ENCODE data around the gene CFL1. TPM values are rescaled to one million over a fixed set of nuclear protein-coding genes. Genes with fewer than 3 reads are reported as not detected.
A peak's percentile ranks its signal among the peaks of the same experiment; 100 is the strongest.

CFL1 gene
- total and polyA plus RNA-seq, 2 of the 8 experiments (the other 6 are each of a cell fraction or from before 2014, with no cell fraction given), result 1,252 to 1,365 TPM

GRCh38 chr11:65900125-65900898 is 42.3 kb upstream of the CFL1 start, which contains the start of gene FOSL1 (continued):
- TF ChIP-seq, protein P1, sequence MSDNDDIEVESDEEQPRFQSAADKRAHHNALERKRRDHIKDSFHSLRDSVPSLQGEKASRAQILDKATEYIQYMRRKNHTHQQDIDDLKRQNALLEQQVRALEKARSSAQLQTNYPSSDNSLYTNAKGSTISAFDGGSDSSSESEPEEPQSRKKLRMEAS (IDR thresholded peaks at IDR 0.05), result peak; percentile 92
- TF ChIP-seq JUN (IDR thresholded peaks at IDR 0.05; ENCODE audit: low read depth, low read length), result no peak
- no peak for TF ChIP-seq ATF2 (IDR thresholded peaks at IDR 0.05; ENCODE audit: low read length)
- no peak for TF ChIP-seq TAF7 (optimal IDR thresholded peaks at IDR 0.05; ENCODE audit: borderline replicate concordance, low read depth, low read length)
- peak; percentile 59; the same call in 1 of the 2 replicates for TF ChIP-seq CHD1 (IDR thresholded peaks at IDR 0.05; ENCODE audit: low read depth, low read length)
- TF ChIP-seq CEBPB (IDR thresholded peaks at IDR 0.05; ENCODE audit: low read depth, low read length), result no peak
- no peak for TF ChIP-seq RNF2 (IDR thresholded peaks at IDR 0.05; ENCODE audit: borderline replicate concordance, low read depth, low read length, missing control alignments, poor library complexity, severe bottlenecking)
- TF ChIP-seq KDM4A (IDR thresholded peaks at IDR 0.05; ENCODE audit: low read depth, low read length, severe bottlenecking), result no peak
- no peak; the same call in 1 of the 2 replicates for TF ChIP-seq PHF8 (conservative IDR thresholded peaks at IDR 0.05; ENCODE audit: low read depth, low read length)
- TF ChIP-seq SAP30 (IDR thresholded peaks at IDR 0.05; ENCODE audit: insufficient read depth, insufficient replicate concordance, low read length), result no peak
- TF ChIP-seq NANOG (IDR thresholded peaks at IDR 0.05; ENCODE audit: insufficient read depth, low read depth, low read length, poor library complexity, severe bottlenecking), result no peak
- peak in 1 of 2 experiments; percentile 76; a peak in 1 of 3 replicates for TF ChIP-seq EP300 (IDR thresholded peaks at IDR 0.05; ENCODE audit: borderline replicate concordance in 1 of 2, low read depth in 2 of 2, low read length in 2 of 2)
- no peak for TF ChIP-seq BCL11A (IDR thresholded peaks at IDR 0.05; ENCODE audit: low read depth in 2 of 2, low read length in 2 of 2)
- no peak for TF ChIP-seq POU5F1 (IDR thresholded peaks at IDR 0.05; ENCODE audit: low read depth, low read length)
- TF ChIP-seq CTBP2 (IDR thresholded peaks at IDR 0.05; ENCODE audit: borderline replicate concordance, insufficient read depth, insufficient read length, low read length), result peak; percentile 50
- 0 out of 2 replicates have a peak, but pooled peaks have one; percentile 4 for TF ChIP-seq CHD2 (IDR thresholded peaks at IDR 0.05; ENCODE audit: low read length)
- no peak for TF ChIP-seq BACH1 (IDR thresholded peaks at IDR 0.05; ENCODE audit: low read length)

Measured in H1 (cell line).